Activated naive CD4-positive, alpha-beta T cell treated with anti-CD3 and anti-CD28 coated beads, Interleukin-2, amount 10 ng/mL, durations not matched to agents 7 days and 5 days (primary cell): ENCODE results near the gene FASN.
"Not testable (repeated sequence)": the region's sequence is repeated elsewhere in the genome, so short reads cannot be mapped to it uniquely, and the experiment has no call there.

ENCODE experiments used
- CTCF ChIA-PET: fragments of 350-600 bp; sonication (Branson Sonifier 250); formaldehyde crosslinking; loops from one replicate; lab custom pipeline; 2021; ENCODE audit warnings: antibody characterized with exemption; lab: Charles Lee
- DNase-seq: peaks from one replicate; pipeline ENCODE4 v3.0.0-alpha.2; 2020
- H3K27ac Mint-ChIP-seq: one replicate; pipeline ENCODE4 v1.8.0; 2021; ENCODE audit warnings: mild to moderate bottlenecking, moderate library complexity, mixed read lengths
- H3K27me3 Mint-ChIP-seq: one replicate; pipeline ENCODE4 v1.8.0; 2021; ENCODE audit warnings: mild to moderate bottlenecking, mixed read lengths
- H3K36me3 Mint-ChIP-seq: one replicate; pipeline ENCODE4 v1.8.0; 2021; ENCODE audit warnings: mixed read lengths
- H3K4me1 Mint-ChIP-seq: one replicate; pipeline ENCODE4 v1.8.0; 2021; ENCODE audit warnings: mixed read lengths
- H3K4me3 Mint-ChIP-seq: one replicate; pipeline ENCODE4 v1.8.0; 2021; ENCODE audit warnings: mild to moderate bottlenecking, moderate library complexity, mixed read lengths
- H3K9me3 Mint-ChIP-seq: one replicate; pipeline ENCODE4 v1.8.0; 2021; ENCODE audit warnings: mixed read lengths

FASN gene

GRCh38 chr17:82038796-82039409 is 59.1 kb downstream of the FASN start:
- H3K27ac Mint-ChIP-seq, H3K36me3 Mint-ChIP-seq, DNase-seq, H3K9me3 Mint-ChIP-seq, H3K4me3 Mint-ChIP-seq: not testable (repeated sequence)
- H3K4me1 Mint-ChIP-seq = peaks cover 28% of the 10 kb centered on the region
- CTCF ChIA-PET = interaction anchor here (0.9 to 1.3 kb wide), 2 partner anchors 8 to 17 kb away, joined by 3 to 4 read pairs; no protein-coding TSS in a partner anchor
- peaks cover 18% of the 10 kb centered on the region for H3K27me3 Mint-ChIP-seq

- no peak for DNase-seq
- peak overlapping the region; percentile 98 for H3K27ac Mint-ChIP-seq
- peaks cover 28% of the 10 kb centered on the region for H3K4me1 Mint-ChIP-seq
- H3K27me3 Mint-ChIP-seq = peaks cover 24% of the 10 kb centered on the region
- CTCF ChIA-PET = interaction anchor here (0.7 to 1.5 kb wide), 12 partner anchors 10 to 198 kb away, joined by 3 to 10 read pairs (median 4); partner anchors contain the start of genes CENPX, LRRC45, MAFG and NOTUM
- peak overlapping the region; percentile 87 for H3K4me3 Mint-ChIP-seq
- no peaks in the 10 kb centered on the region for H3K9me3 Mint-ChIP-seq
- peaks cover 4% of the 10 kb centered on the region for H3K36me3 Mint-ChIP-seq
Measured at GRCh38 chr17:82037889-82038195, 60.2 kb downstream of the FASN start.

- peak within 1 kb of the TSS; percentile 87 for H3K4me3 Mint-ChIP-seq
- CTCF ChIA-PET = interaction anchor here (0.7 to 1.5 kb wide), 13 partner anchors 10 to 198 kb away, joined by 3 to 10 read pairs (median 4); partner anchors contain the start of genes CENPX, LRRC45, MAFG and NOTUM
- peak; percentile 99 for DNase-seq
- peaks cover 28% of the 10 kb centered on the region for H3K4me1 Mint-ChIP-seq
- peak within 1 kb of the TSS; percentile 98 for H3K27ac Mint-ChIP-seq
- H3K36me3 Mint-ChIP-seq = peaks cover 4% of the 10 kb centered on the region
- no peaks in the 10 kb centered on the region for H3K9me3 Mint-ChIP-seq
- peaks cover 30% of the 10 kb centered on the region for H3K27me3 Mint-ChIP-seq
Measured at GRCh38 chr17:82037092-82037888, 60.7 kb downstream of the FASN start, which contains the start of gene DCXR. Gene DCXR, minus strand, starts transcription at chr17:82037697. Its CDS starts 15 bp downstream, at chr17:82037682.

- Mint-ChIP-seq H3K27me3 (peaks cover 32% of the 10 kb centered on the region), H3K4me1 (peaks cover 28% of the 10 kb centered on the region), H3K27ac (peak overlapping the region; percentile 52), H3K9me3 (no peaks in the 10 kb centered on the region), H3K36me3 (peaks cover 4% of the 10 kb centered on the region), H3K4me3 (peak overlapping the region; percentile 87)
- CTCF ChIA-PET = interaction anchor here (1.1 kb wide), 1 partner anchor 14 kb away, joined by 3 read pairs; no protein-coding TSS in a partner anchor
- DNase-seq = no peak
Measured at GRCh38 chr17:82036634-82037091, 61.4 kb downstream of the FASN start.

- CTCF ChIA-PET = interaction anchor here (1.1 kb wide), 1 partner anchor 14 kb away, joined by 3 read pairs; no protein-coding TSS in a partner anchor
- H3K27ac Mint-ChIP-seq = no peak overlapping the region
- H3K36me3 Mint-ChIP-seq = peaks cover 4% of the 10 kb centered on the region
- H3K27me3 Mint-ChIP-seq = peaks cover 27% of the 10 kb centered on the region
- DNase-seq = no peak
- H3K4me1 Mint-ChIP-seq = peaks cover 28% of the 10 kb centered on the region
- peak overlapping the region; percentile 87 for H3K4me3 Mint-ChIP-seq
- H3K9me3 Mint-ChIP-seq = no peaks in the 10 kb centered on the region
Measured at GRCh38 chr17:82035956-82036633, 61.9 kb downstream of the FASN start.

- Mint-ChIP-seq H3K9me3 (no peaks in the 10 kb centered on the region), H3K4me3 (peak overlapping the region; percentile 87), H3K27ac (peak overlapping the region; percentile 67), H3K4me1 (peaks cover 30% of the 10 kb centered on the region), H3K27me3 (peaks cover 25% of the 10 kb centered on the region), H3K36me3 (peaks cover 4% of the 10 kb centered on the region)
- CTCF ChIA-PET = no interaction called here
- no peak for DNase-seq
Measured at GRCh38 chr17:82035488-82035887, 62.5 kb downstream of the FASN start.

GRCh38 chr17:82034371-82035011 is 63.5 kb downstream of the FASN start:
- H3K36me3 Mint-ChIP-seq = peaks cover 6% of the 10 kb centered on the region
- H3K4me1 Mint-ChIP-seq = peaks cover 33% of the 10 kb centered on the region
- H3K9me3 Mint-ChIP-seq = no peaks in the 10 kb centered on the region
- no peak overlapping the region for H3K27ac Mint-ChIP-seq
- H3K27me3 Mint-ChIP-seq = peaks cover 20% of the 10 kb centered on the region
- DNase-seq = no peak
- no peak overlapping the region for H3K4me3 Mint-ChIP-seq
- CTCF ChIA-PET = no interaction called here

GRCh38 chr17:82033359-82034085 is 64.5 kb downstream of the FASN start:
- Mint-ChIP-seq H3K27me3 (peaks cover 18% of the 10 kb centered on the region), H3K4me3 (no peak overlapping the region), H3K4me1 (peaks cover 26% of the 10 kb centered on the region), H3K27ac (no peak overlapping the region), H3K36me3 (peaks cover 11% of the 10 kb centered on the region), H3K9me3 (no peaks in the 10 kb centered on the region)
- CTCF ChIA-PET = no interaction called here
- DNase-seq = no peak

GRCh38 chr17:82031885-82032627 is 66.0 kb downstream of the FASN start:
- Mint-ChIP-seq H3K4me1 (peaks cover 26% of the 10 kb centered on the region), H3K36me3 (peaks cover 15% of the 10 kb centered on the region), H3K4me3 (peak overlapping the region; percentile 45), H3K27ac (no peak overlapping the region), H3K27me3 (peaks cover 14% of the 10 kb centered on the region), H3K9me3 (no peaks in the 10 kb centered on the region)
- CTCF ChIA-PET = interaction anchor here (0.7 to 1.6 kb wide), 3 partner anchors 18 to 122 kb away, joined by 3 to 5 read pairs (median 4); no protein-coding TSS in a partner anchor
- DNase-seq = peak; percentile 71

- Mint-ChIP-seq H3K27ac (peak within 1 kb of the TSS; percentile 76), H3K27me3 (peaks cover 14% of the 10 kb centered on the region), H3K9me3 (no peaks in the 10 kb centered on the region), H3K4me3 (peak within 1 kb of the TSS; percentile 78), H3K4me1 (peaks cover 28% of the 10 kb centered on the region), H3K36me3 (peaks cover 15% of the 10 kb centered on the region)
- DNase-seq = no peak
- CTCF ChIA-PET = interaction anchor here (0.7 to 2.5 kb wide), 4 partner anchors 19 to 125 kb away, joined by 3 to 12 read pairs (median 4); no protein-coding TSS in a partner anchor
Measured at GRCh38 chr17:82031303-82031884, 66.6 kb downstream of the FASN start, which contains the start of gene RAC3. Gene RAC3, plus strand, starts transcription at chr17:82031678. Its CDS starts 84 bp downstream, at chr17:82031762.

GRCh38 chr17:82030470-82031302 is 67.3 kb downstream of the FASN start:
- DNase-seq = peak; percentile 90
- CTCF ChIA-PET = interaction anchor here (0.6 to 2.5 kb wide), 18 partner anchors 8 to 319 kb away, joined by 3 to 16 read pairs (median 4); partner anchors contain the start of gene CENPX
- Mint-ChIP-seq H3K9me3 (no peaks in the 10 kb centered on the region), H3K4me3 (peak overlapping the region; percentile 78), H3K27me3 (peaks cover 14% of the 10 kb centered on the region), H3K4me1 (peaks cover 27% of the 10 kb centered on the region), H3K36me3 (peaks cover 15% of the 10 kb centered on the region), H3K27ac (peak overlapping the region; percentile 76)
